ENCODE results near the gene MCF2L. TPM values are rescaled to one million over a fixed set of nuclear protein-coding genes. Genes with fewer than 3 reads are reported as not detected.

Gene MCF2L
- 2.2 and 8.0 TPM in 2 replicates for total RNA-seq (ENCODE audit: low replicate concordance)

- DNase-seq (ENCODE audit: low read depth), result peak; percentile 23
- no peak within 1 kb of the TSS for H3K4me3 ChIP-seq (ENCODE audit: low read depth, low read length)
- peak; percentile 14 for TF ChIP-seq CTCF (IDR thresholded peaks at IDR 0.05; ENCODE audit: insufficient read depth, low read length)
Observed at GRCh38 chr13:112968910-112969691, at the start of gene MCF2L. MCF2L (plus strand) TSS chr13:112969214; CDS start chr13:112969380, 166 bp downstream.

GRCh38 chr13:112923962-112924361 is 45.1 kb upstream of the MCF2L start:
- DNase-seq (ENCODE audit: low read depth), result no peak
- H3K4me3 ChIP-seq (ENCODE audit: low read depth, low read length), result no peak overlapping the region
- TF ChIP-seq CTCF (IDR thresholded peaks at IDR 0.05; ENCODE audit: insufficient read depth, low read length), result no peak

- no peak overlapping the region for H3K4me3 ChIP-seq (ENCODE audit: low read depth, low read length)
- no peak for DNase-seq (ENCODE audit: low read depth)
- no peak for TF ChIP-seq CTCF (IDR thresholded peaks at IDR 0.05; ENCODE audit: insufficient read depth, low read length)
Observed at GRCh38 chr13:112924365-112924764, 44.6 kb upstream of the MCF2L start.

- DNase-seq (ENCODE audit: low read depth), result no peak
- TF ChIP-seq CTCF (IDR thresholded peaks at IDR 0.05; ENCODE audit: insufficient read depth, low read length), result no peak
- no peak overlapping the region for H3K4me3 ChIP-seq (ENCODE audit: low read depth, low read length)
Observed at GRCh38 chr13:112926003-112926402, 43.0 kb upstream of the MCF2L start.

- no peak for TF ChIP-seq CTCF (IDR thresholded peaks at IDR 0.05; ENCODE audit: insufficient read depth, low read length)
- DNase-seq (ENCODE audit: low read depth), result no peak
- no peak overlapping the region for H3K4me3 ChIP-seq (ENCODE audit: low read depth, low read length)
Observed at GRCh38 chr13:112926993-112927392, 42.0 kb upstream of the MCF2L start.

GRCh38 chr13:112928020-112928971 is 40.7 kb upstream of the MCF2L start:
- H3K4me3 ChIP-seq (ENCODE audit: low read depth, low read length), result no peak overlapping the region
- TF ChIP-seq CTCF (IDR thresholded peaks at IDR 0.05; ENCODE audit: insufficient read depth, low read length), result no peak
- no peak for DNase-seq (ENCODE audit: low read depth)
